Naive B cell (primary cell): ENCODE measurements around the gene VPS8. TPM values are rescaled to one million over a fixed set of nuclear protein-coding genes. Genes with fewer than 3 reads are reported as not detected.
A peak's percentile ranks its signal among the peaks of the same experiment; 100 is the strongest.

Experiments used
- ATAC-seq, 2 donors: fragments of 150-1000 bp; cut with Tn5 transposase; 2 replicates each; pipeline ENCODE4 v1.10.0; 2021; ENCODE audit warnings: low read depth in 2 of 2, mild to moderate bottlenecking in 2 of 2, moderate library complexity in 2 of 2
- DNase-seq: peaks from one replicate; pipeline ENCODE4 v3.0.0; 2022
- H3K27ac Mint-ChIP-seq, 6 donors: one replicate each; pipeline ENCODE4 v1.8.0; 2020 to 2022; ENCODE audit warnings: mild to moderate bottlenecking in 6 of 6, mixed read lengths in 6 of 6, moderate library complexity in 5 of 6, inconsistent platforms in 2 of 6
- H3K27me3 Mint-ChIP-seq, 3 donors: one replicate each; pipeline ENCODE4 v1.8.0; 2021 to 2022; ENCODE audit warnings: mixed read lengths in 3 of 3, mild to moderate bottlenecking in 1 of 3
- H3K36me3 Mint-ChIP-seq, 2 donors: one replicate each; pipeline ENCODE4 v1.8.0; 2020 to 2022; ENCODE audit warnings: mixed read lengths in 2 of 2, inconsistent platforms in 1 of 2, mild to moderate bottlenecking in 1 of 2
- H3K4me1 Mint-ChIP-seq, 3 donors: one replicate each; pipeline ENCODE4 v1.8.0; 2020 to 2022; ENCODE audit warnings: mixed read lengths in 3 of 3, inconsistent platforms in 1 of 3, mild to moderate bottlenecking in 1 of 3, moderate library complexity in 1 of 3
- H3K4me3 Mint-ChIP-seq, 8 donors: one replicate each; pipeline ENCODE4 v1.8.0; 2020 to 2022; ENCODE audit warnings: mild to moderate bottlenecking in 8 of 8, mixed read lengths in 8 of 8, moderate library complexity in 8 of 8, inconsistent platforms in 2 of 8
- H3K9me3 Mint-ChIP-seq, 7 donors: one replicate each; pipeline ENCODE4 v1.8.0; 2020 to 2022; ENCODE audit warnings: mixed read lengths in 7 of 7, mild to moderate bottlenecking in 5 of 7, inconsistent platforms in 2 of 7, moderate library complexity in 1 of 7
- polyA plus RNA-seq, 6 donors: library from polyadenylated mRNA; unstranded; fragments of 300-500 nt; fragmentation: Illumina TruSeq; gene quantifications; one replicate each; pipeline ENCODE4 v1.2.3, GENCODE V29; 2021; ENCODE audit warnings: low read depth in 6 of 6

VPS8 gene
- polyA plus RNA-seq, 6 donors from 2014 or later: 19.4 to 33.2 (median 23.7) TPM

DNA sequence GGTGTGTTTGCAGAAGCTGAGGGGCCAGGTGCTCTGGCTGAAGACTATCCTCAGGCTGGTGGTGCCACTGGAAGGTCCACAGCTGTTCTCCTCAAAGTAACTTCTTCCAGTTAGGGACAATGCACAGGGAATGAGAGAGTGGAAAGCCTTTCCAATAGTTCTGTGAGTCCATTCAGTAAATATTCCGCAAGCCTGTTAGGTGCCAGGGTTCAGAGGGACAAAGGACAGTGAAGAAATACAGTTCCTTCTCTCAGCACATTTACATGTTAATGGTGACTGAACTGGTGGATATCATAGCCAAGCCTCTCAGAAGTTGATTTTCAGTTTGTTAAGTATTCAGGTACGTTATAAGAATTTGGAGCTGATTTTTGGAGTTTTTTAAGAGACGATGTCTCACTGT, 218.4 kb downstream of the VPS8 start:
- Mint-ChIP-seq H3K27ac (peak overlapping the region in 1 of 6 donors; percentile 53), H3K36me3 (peaks cover 54 to 69% of the 10 kb centered on the region in 2 donors), H3K4me1 (no peaks in the 10 kb centered on the region), H3K9me3 (peaks cover 0 to 18% (median 11%) of the 10 kb centered on the region in 7 donors), H3K27me3 (no peaks in the 10 kb centered on the region), H3K4me3 (no peak overlapping the region)
- no peak for DNase-seq
- ATAC-seq: no peak

- DNase-seq (no peak), ATAC-seq (no peak)
- peaks cover 51 to 71% of the 10 kb centered on the region in 2 donors for H3K36me3 Mint-ChIP-seq
- no peak overlapping the region for H3K27ac Mint-ChIP-seq
- no peaks in the 10 kb centered on the region for H3K27me3 Mint-ChIP-seq
- no peaks in the 10 kb centered on the region for H3K4me1 Mint-ChIP-seq
- H3K4me3 Mint-ChIP-seq: no peak overlapping the region
- peaks cover 0 to 24% (median 14%) of the 10 kb centered on the region in 7 donors for H3K9me3 Mint-ChIP-seq
These were observed 219.0 kb downstream of the VPS8 start for GRCh38 chr3:185030951-185031350.

DNA sequence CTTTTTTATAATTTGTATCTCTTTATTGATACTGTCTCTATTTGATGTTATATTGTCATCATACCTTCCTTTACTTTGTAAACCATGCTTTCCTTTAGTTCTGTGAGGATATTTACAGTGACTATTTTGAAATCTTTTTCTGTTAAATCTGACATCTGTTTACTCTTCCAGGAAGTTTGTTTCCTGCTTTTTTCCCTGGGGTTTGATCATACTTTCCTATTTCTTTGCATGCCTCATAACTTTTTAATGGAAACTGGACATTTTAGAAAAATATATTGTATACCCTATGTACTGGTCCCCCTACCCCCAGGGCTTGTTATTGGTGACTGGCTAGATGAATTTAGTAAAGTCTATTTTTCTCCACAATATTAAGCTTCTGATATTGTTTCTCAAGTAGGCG, 225.8 kb downstream of the VPS8 start:
- H3K27me3 Mint-ChIP-seq: no peaks in the 10 kb centered on the region
- no peak overlapping the region for H3K27ac Mint-ChIP-seq
- H3K36me3 Mint-ChIP-seq: peaks cover 43 to 68% of the 10 kb centered on the region in 2 donors
- no peak for DNase-seq
- no peak for ATAC-seq
- no peaks in the 10 kb centered on the region for H3K4me1 Mint-ChIP-seq
- H3K4me3 Mint-ChIP-seq: no peak overlapping the region
- peaks cover 4 to 44% (median 31%) of the 10 kb centered on the region in 7 donors for H3K9me3 Mint-ChIP-seq

DNA sequence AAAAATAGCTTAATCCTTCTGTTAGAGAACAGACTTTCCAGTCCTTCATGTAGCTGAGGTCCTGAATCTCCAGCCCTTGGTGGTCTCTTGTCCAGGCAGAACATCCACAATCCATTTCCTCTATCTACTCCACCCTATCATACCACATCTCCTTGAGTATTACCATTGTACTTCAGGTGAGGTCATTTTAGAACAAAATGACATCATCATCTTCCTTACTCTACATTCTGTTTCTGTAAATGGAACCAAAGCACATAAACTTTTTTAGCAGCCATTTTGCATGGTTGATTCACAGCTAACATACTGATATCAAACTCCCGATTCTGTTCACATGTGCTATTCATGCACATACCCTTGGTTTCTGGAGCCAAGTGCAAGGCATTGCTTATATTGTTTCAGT, 228.5 kb downstream of the VPS8 start:
- no peak overlapping the region for H3K4me3 Mint-ChIP-seq
- no peaks in the 10 kb centered on the region for H3K27me3 Mint-ChIP-seq
- H3K4me1 Mint-ChIP-seq: no peaks in the 10 kb centered on the region
- ATAC-seq (no peak), DNase-seq (no peak)
- peaks cover 17 to 51% of the 10 kb centered on the region in 2 donors for H3K36me3 Mint-ChIP-seq
- peaks cover 4 to 27% (median 21%) of the 10 kb centered on the region in 7 donors for H3K9me3 Mint-ChIP-seq
- no peak overlapping the region for H3K27ac Mint-ChIP-seq

DNA sequence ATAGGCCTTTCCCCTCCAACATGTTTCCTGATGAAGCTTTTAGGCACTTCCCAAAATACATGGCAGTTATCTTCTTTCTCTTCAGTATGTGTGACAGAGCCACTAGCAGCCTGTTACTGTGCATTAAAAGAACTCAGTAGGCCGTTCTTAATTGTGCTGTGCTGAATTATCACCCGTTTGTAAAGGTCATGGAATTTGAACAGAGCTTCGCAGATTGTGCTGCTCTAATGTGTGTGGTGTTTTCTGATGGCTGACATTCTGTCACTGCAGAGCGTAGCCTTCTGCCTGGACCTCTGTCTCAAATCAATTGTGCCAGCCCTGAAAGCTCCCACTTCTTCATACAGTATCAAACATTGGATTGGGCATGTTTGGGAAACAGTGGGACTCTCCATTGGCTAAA, 229.6 kb downstream of the VPS8 start:
- H3K36me3 Mint-ChIP-seq: peaks cover 16 to 44% of the 10 kb centered on the region in 2 donors
- H3K9me3 Mint-ChIP-seq: peaks cover 4 to 17% (median 15%) of the 10 kb centered on the region in 7 donors
- DNase-seq (no peak), ATAC-seq (no peak)
- no peaks in the 10 kb centered on the region for H3K27me3 Mint-ChIP-seq
- H3K4me3 Mint-ChIP-seq: no peak overlapping the region
- H3K4me1 Mint-ChIP-seq: no peaks in the 10 kb centered on the region
- peak overlapping the region in 1 of 6 donors; percentile 40 for H3K27ac Mint-ChIP-seq

GRCh38 chr3:185042312-185043050, 230.5 kb downstream of the VPS8 start:
- DNase-seq (no peak), ATAC-seq (no peak)
- Mint-ChIP-seq H3K36me3 (peaks cover 20 to 43% of the 10 kb centered on the region in 2 donors), H3K4me1 (no peaks in the 10 kb centered on the region), H3K27me3 (no peaks in the 10 kb centered on the region), H3K27ac (no peak overlapping the region), H3K9me3 (peaks cover 1 to 12% (median 6%) of the 10 kb centered on the region in 7 donors), H3K4me3 (no peak overlapping the region)

GRCh38 chr3:185046164-185046515, 234.2 kb downstream of the VPS8 start:
- Mint-ChIP-seq H3K27me3 (no peaks in the 10 kb centered on the region), H3K9me3 (peaks cover 0 to 4% (median 0%) of the 10 kb centered on the region in 7 donors), H3K27ac (no peak overlapping the region), H3K36me3 (peaks cover 49 to 54% of the 10 kb centered on the region in 2 donors), H3K4me3 (no peak overlapping the region), H3K4me1 (no peaks in the 10 kb centered on the region)
- no peak for ATAC-seq
- no peak for DNase-seq

- Mint-ChIP-seq H3K36me3 (peaks cover 49 to 55% of the 10 kb centered on the region in 2 donors), H3K27ac (no peak overlapping the region), H3K4me3 (no peak overlapping the region), H3K27me3 (no peaks in the 10 kb centered on the region), H3K4me1 (no peaks in the 10 kb centered on the region), H3K9me3 (peaks cover 0 to 4% (median 0%) of the 10 kb centered on the region in 7 donors)
- DNase-seq (no peak), ATAC-seq (no peak)
These were observed 234.6 kb downstream of the VPS8 start for GRCh38 chr3:185046603-185047002.

DNA sequence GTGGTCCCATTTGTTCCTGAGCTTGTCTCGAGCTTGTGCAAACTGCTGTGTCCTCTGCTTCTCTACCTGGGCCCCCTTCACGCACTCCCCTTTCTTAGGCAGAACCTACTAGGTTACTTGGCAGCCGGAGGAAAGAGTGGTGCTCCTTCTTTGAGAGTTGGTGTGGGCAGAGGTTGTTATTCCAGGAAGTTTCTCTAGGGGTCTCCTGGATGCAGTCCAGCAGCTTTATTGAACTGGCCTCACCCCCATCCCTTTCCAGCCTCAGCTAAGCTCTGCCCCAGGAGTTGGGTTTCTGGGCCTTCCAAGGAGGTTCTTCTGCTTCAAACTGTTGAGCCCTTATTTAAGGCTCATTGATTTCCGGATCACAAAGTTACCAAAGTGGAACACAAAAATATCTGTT, 237.7 kb downstream of the VPS8 start:
- peaks cover 4 to 22% (median 9%) of the 10 kb centered on the region in 7 donors for H3K9me3 Mint-ChIP-seq
- no peak for DNase-seq
- no peaks in the 10 kb centered on the region for H3K4me1 Mint-ChIP-seq
- peaks cover 71 to 78% of the 10 kb centered on the region in 2 donors for H3K36me3 Mint-ChIP-seq
- H3K27ac Mint-ChIP-seq: no peak overlapping the region
- no peak for ATAC-seq
- no peaks in the 10 kb centered on the region for H3K27me3 Mint-ChIP-seq
- no peak overlapping the region for H3K4me3 Mint-ChIP-seq

GRCh38 chr3:185051801-185052200, 239.8 kb downstream of the VPS8 start:
- Mint-ChIP-seq H3K4me1 (no peaks in the 10 kb centered on the region), H3K9me3 (peaks cover 8 to 43% (median 23%) of the 10 kb centered on the region in 7 donors), H3K36me3 (peaks cover 80 to 84% of the 10 kb centered on the region in 2 donors), H3K4me3 (no peak overlapping the region), H3K27me3 (no peaks in the 10 kb centered on the region), H3K27ac (peak overlapping the region in 1 of 6 donors; percentile 37)
- ATAC-seq: no peak
- no peak for DNase-seq

DNA sequence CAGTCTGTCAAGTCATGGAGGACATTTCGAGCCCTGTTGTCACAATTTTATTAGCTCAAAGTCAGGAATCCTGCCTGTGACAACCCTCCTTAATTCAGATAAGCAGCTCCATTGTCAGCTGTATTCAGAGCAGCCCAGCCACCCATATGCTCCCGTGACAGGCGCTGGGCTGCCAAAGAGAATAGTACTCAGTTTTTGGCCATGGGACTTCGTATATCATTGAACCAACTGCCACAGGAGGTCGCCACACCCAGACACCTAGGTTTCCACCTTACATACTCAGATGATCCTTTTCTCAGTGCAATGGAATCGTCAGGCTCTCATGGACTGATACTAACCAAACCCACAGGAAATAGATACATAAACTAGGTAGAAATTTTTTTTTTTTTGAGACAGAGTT, 240.7 kb downstream of the VPS8 start:
- H3K27ac Mint-ChIP-seq: no peak overlapping the region
- H3K4me1 Mint-ChIP-seq: no peaks in the 10 kb centered on the region
- ATAC-seq: no peak
- peaks cover 75 to 80% of the 10 kb centered on the region in 2 donors for H3K36me3 Mint-ChIP-seq
- peaks cover 5 to 51% (median 30%) of the 10 kb centered on the region in 7 donors for H3K9me3 Mint-ChIP-seq
- DNase-seq: no peak
- no peaks in the 10 kb centered on the region for H3K27me3 Mint-ChIP-seq
- no peak overlapping the region for H3K4me3 Mint-ChIP-seq

- Mint-ChIP-seq H3K9me3 (peaks cover 12 to 94% (median 60%) of the 10 kb centered on the region in 7 donors), H3K27me3 (no peaks in the 10 kb centered on the region), H3K4me3 (no peak overlapping the region), H3K36me3 (peaks cover 37 to 43% of the 10 kb centered on the region in 2 donors), H3K27ac (no peak overlapping the region), H3K4me1 (no peaks in the 10 kb centered on the region)
- no peak for DNase-seq
- ATAC-seq: no peak
These were observed 244.9 kb downstream of the VPS8 start for GRCh38 chr3:185056908-185057307.

- H3K36me3 Mint-ChIP-seq: peaks cover 28 to 34% of the 10 kb centered on the region in 2 donors
- H3K4me1 Mint-ChIP-seq: no peaks in the 10 kb centered on the region
- peaks cover 12 to 87% (median 60%) of the 10 kb centered on the region in 7 donors for H3K9me3 Mint-ChIP-seq
- H3K27me3 Mint-ChIP-seq: no peaks in the 10 kb centered on the region
- ATAC-seq: no peak
- no peak for DNase-seq
- H3K27ac Mint-ChIP-seq: no peak overlapping the region
- H3K4me3 Mint-ChIP-seq: no peak overlapping the region
These were observed 245.9 kb downstream of the VPS8 start for GRCh38 chr3:185057829-185058228.

DNA sequence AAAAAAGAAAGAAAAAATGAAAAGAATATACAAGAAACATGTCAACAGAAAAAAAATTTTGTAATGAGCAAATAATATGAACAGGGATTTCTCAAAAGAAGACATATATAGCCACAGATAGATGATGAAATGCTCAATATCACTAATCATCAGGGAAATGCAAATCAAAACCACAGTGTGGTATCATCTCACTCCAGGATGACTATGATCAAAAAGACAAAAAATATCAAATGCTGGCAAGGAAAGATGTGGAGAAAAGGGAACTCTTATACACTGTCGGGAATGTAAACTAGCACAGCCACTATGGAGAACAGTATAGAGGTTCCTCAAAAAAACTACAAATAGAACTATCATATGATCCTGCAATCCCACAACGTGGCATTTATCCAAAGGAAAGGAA, 246.8 kb downstream of the VPS8 start:
- Mint-ChIP-seq H3K27ac (peak overlapping the region in 1 of 6 donors; percentile 48), H3K4me3 (no peak overlapping the region), H3K36me3 (peaks cover 21 to 31% of the 10 kb centered on the region in 2 donors), H3K4me1 (no peaks in the 10 kb centered on the region), H3K27me3 (no peaks in the 10 kb centered on the region), H3K9me3 (peaks cover 12 to 80% (median 60%) of the 10 kb centered on the region in 7 donors)
- ATAC-seq (no peak), DNase-seq (no peak)
